ENCODE measurements around the gene SORCS2.

The SORCS2 gene

GRCh38 chr4:7532043-7532442, 339.7 kb downstream of the SORCS2 start:
- Histone ChIP-seq H4K20me1 (ENCODE audit: control insufficient read depth, insufficient read depth, low read depth, low read length) (no peaks in the 10 kb centered on the region), H3K4me3 (ENCODE audit: low read length) (no peak overlapping the region), H3K27ac (ENCODE audit: low read depth, low read length) (no peak overlapping the region), H3K27me3 (ENCODE audit: control insufficient read depth, low read length) (no peaks in the 10 kb centered on the region), H3K9me2 (replicated peaks; ENCODE audit: control insufficient read depth, low read length) (no peaks in the 10 kb centered on the region), H3K9me3 (ENCODE audit: control insufficient read depth, insufficient read depth, low read length) (no peaks in the 10 kb centered on the region), H3K79me2 (ENCODE audit: control insufficient read depth, low read length) (no peaks in the 10 kb centered on the region), H3F3A (ENCODE audit: control insufficient read depth, insufficient read depth) (no peaks in the 10 kb centered on the region), H3K36me3 (ENCODE audit: control insufficient read depth, low read length) (no peaks in the 10 kb centered on the region), H3K4me1 (ENCODE audit: control insufficient read depth, low read length) (peaks cover 10% of the 10 kb centered on the region), H3K4me2 (ENCODE audit: low read length) (no peak overlapping the region)
- TF ChIP-seq CTCF (IDR thresholded peaks at IDR 0.05; ENCODE audit: low read depth, low read length, poor library complexity, severe bottlenecking) (no peak), EZH2phosphoT487 (IDR thresholded peaks at IDR 0.05; ENCODE audit: borderline replicate concordance, low read length) (no peak)

DNA sequence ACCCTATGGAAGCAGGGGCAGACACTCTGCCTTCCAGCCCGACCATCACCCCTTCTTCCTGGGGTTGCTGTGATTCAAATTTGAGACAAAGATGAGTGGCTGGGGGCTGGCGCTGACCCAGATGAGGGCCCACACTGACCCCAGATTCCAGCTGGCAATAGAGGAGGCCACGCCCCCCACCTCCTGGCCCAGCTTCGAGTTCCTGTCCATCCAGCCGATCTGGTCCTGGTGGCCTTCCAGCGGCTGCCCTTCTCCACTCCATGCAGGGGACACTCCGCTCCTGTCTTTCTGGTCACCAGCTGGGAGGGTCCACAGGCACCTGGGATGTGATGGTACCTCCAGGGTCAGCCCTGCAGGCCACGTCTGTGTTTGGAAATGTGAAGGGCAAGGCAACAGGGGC, 340.9 kb downstream of the SORCS2 start:
- peaks cover 10% of the 10 kb centered on the region for H3K4me1 ChIP-seq (ENCODE audit: control insufficient read depth, low read length)
- no peaks in the 10 kb centered on the region for H3K9me3 ChIP-seq (ENCODE audit: control insufficient read depth, insufficient read depth, low read length)
- TF ChIP-seq EZH2phosphoT487 (IDR thresholded peaks at IDR 0.05; ENCODE audit: borderline replicate concordance, low read length) (no peak), CTCF (IDR thresholded peaks at IDR 0.05; ENCODE audit: low read depth, low read length, poor library complexity, severe bottlenecking) (no peak)
- H3K79me2 ChIP-seq (ENCODE audit: control insufficient read depth, low read length): no peaks in the 10 kb centered on the region
- H3K27me3 ChIP-seq (ENCODE audit: control insufficient read depth, low read length): no peaks in the 10 kb centered on the region
- H3K4me2 ChIP-seq (ENCODE audit: low read length): no peak overlapping the region
- H3K36me3 ChIP-seq (ENCODE audit: control insufficient read depth, low read length): no peaks in the 10 kb centered on the region
- no peaks in the 10 kb centered on the region for H3K9me2 ChIP-seq (replicated peaks; ENCODE audit: control insufficient read depth, low read length)
- no peaks in the 10 kb centered on the region for H4K20me1 ChIP-seq (ENCODE audit: control insufficient read depth, insufficient read depth, low read depth, low read length)
- no peak overlapping the region for H3K4me3 ChIP-seq (ENCODE audit: low read length)
- no peaks in the 10 kb centered on the region for H3F3A ChIP-seq (ENCODE audit: control insufficient read depth, insufficient read depth)
- no peak overlapping the region for H3K27ac ChIP-seq (ENCODE audit: low read depth, low read length)

GRCh38 chr4:7535094-7535493, 342.8 kb downstream of the SORCS2 start:
- H3K4me2 ChIP-seq (ENCODE audit: low read length): no peak overlapping the region
- H3K9me2 ChIP-seq (replicated peaks; ENCODE audit: control insufficient read depth, low read length): no peaks in the 10 kb centered on the region
- no peaks in the 10 kb centered on the region for H3K36me3 ChIP-seq (ENCODE audit: control insufficient read depth, low read length)
- H3K79me2 ChIP-seq (ENCODE audit: control insufficient read depth, low read length): no peaks in the 10 kb centered on the region
- no peaks in the 10 kb centered on the region for H4K20me1 ChIP-seq (ENCODE audit: control insufficient read depth, insufficient read depth, low read depth, low read length)
- no peak overlapping the region for H3K4me3 ChIP-seq (ENCODE audit: low read length)
- H3K27me3 ChIP-seq (ENCODE audit: control insufficient read depth, low read length): no peaks in the 10 kb centered on the region
- H3K9me3 ChIP-seq (ENCODE audit: control insufficient read depth, insufficient read depth, low read length): peaks cover 5% of the 10 kb centered on the region; the same call in 1 of the 2 replicates
- TF ChIP-seq CTCF (IDR thresholded peaks at IDR 0.05; ENCODE audit: low read depth, low read length, poor library complexity, severe bottlenecking): no peak
- TF ChIP-seq EZH2phosphoT487 (IDR thresholded peaks at IDR 0.05; ENCODE audit: borderline replicate concordance, low read length): no peak
- H3F3A ChIP-seq (ENCODE audit: control insufficient read depth, insufficient read depth): no peaks in the 10 kb centered on the region
- H3K4me1 ChIP-seq (ENCODE audit: control insufficient read depth, low read length): peaks cover 17% of the 10 kb centered on the region
- no peak overlapping the region for H3K27ac ChIP-seq (ENCODE audit: low read depth, low read length)

DNA sequence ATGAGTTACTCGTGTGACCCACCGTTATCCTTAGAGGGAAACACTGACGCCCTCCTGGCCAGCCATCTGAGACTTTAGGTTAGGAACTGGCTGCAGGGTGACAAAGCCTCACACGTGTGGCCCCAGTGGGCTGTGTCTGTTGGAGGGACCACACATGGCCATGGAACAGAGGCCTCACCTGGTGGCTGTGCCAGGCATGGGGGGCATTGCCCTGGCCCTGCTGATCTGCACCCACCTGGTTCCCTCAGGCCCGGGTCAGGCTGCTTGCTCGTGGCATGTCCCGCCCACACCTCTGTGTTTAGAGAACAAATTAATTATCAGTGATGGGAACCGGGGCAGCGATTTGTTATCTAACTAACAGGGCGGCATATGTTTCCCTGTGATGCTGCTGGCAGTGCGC, 343.3 kb downstream of the SORCS2 start:
- Histone ChIP-seq H3K9me2 (replicated peaks; ENCODE audit: control insufficient read depth, low read length) (no peaks in the 10 kb centered on the region), H3K27me3 (ENCODE audit: control insufficient read depth, low read length) (no peaks in the 10 kb centered on the region), H3K27ac (ENCODE audit: low read depth, low read length) (no peak overlapping the region), H3K36me3 (ENCODE audit: control insufficient read depth, low read length) (no peaks in the 10 kb centered on the region), H3K9me3 (ENCODE audit: control insufficient read depth, insufficient read depth, low read length) (peaks cover 5% of the 10 kb centered on the region; the same call in 1 of the 2 replicates), H3F3A (ENCODE audit: control insufficient read depth, insufficient read depth) (no peaks in the 10 kb centered on the region), H3K4me3 (ENCODE audit: low read length) (no peak overlapping the region), H4K20me1 (ENCODE audit: control insufficient read depth, insufficient read depth, low read depth, low read length) (no peaks in the 10 kb centered on the region), H3K79me2 (ENCODE audit: control insufficient read depth, low read length) (no peaks in the 10 kb centered on the region), H3K4me1 (ENCODE audit: control insufficient read depth, low read length) (peaks cover 18% of the 10 kb centered on the region), H3K4me2 (ENCODE audit: low read length) (no peak overlapping the region)
- TF ChIP-seq CTCF (IDR thresholded peaks at IDR 0.05; ENCODE audit: low read depth, low read length, poor library complexity, severe bottlenecking) (no peak), EZH2phosphoT487 (IDR thresholded peaks at IDR 0.05; ENCODE audit: borderline replicate concordance, low read length) (no peak)

All from DOHH2 (cell line).